HCEC 1CT (cell line): Measurements from ENCODE around the gene PKD1L1.
"Not testable (repeated sequence)": the region's sequence is repeated elsewhere in the genome, so short reads cannot be mapped to it uniquely, and the experiment has no call there.

ENCODE experiments used
- DNase-seq: peaks from one replicate; pipeline ENCODE4 v3.0.0-alpha.2; 2017

The PKD1L1 gene

DNA sequence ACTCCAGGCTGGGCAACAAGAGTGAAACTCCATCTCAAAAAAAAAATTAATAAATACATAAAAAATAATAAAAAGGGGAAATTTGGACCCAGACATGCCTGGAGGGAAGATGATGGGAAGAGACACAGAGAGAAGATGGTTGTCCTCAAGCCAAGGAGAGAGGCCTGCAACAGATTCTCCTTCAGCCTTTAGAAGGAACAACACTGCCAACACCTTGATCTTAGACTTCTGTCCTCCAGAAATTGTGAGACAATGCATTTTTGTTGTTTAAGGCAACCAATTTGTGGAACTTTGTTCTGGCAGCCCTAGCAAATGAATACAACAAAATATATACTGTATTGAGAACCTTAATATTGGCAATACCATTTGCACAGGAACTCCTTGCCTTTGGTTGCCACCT is 186.1 kb downstream of the PKD1L1 start:
- no peak for DNase-seq

DNA sequence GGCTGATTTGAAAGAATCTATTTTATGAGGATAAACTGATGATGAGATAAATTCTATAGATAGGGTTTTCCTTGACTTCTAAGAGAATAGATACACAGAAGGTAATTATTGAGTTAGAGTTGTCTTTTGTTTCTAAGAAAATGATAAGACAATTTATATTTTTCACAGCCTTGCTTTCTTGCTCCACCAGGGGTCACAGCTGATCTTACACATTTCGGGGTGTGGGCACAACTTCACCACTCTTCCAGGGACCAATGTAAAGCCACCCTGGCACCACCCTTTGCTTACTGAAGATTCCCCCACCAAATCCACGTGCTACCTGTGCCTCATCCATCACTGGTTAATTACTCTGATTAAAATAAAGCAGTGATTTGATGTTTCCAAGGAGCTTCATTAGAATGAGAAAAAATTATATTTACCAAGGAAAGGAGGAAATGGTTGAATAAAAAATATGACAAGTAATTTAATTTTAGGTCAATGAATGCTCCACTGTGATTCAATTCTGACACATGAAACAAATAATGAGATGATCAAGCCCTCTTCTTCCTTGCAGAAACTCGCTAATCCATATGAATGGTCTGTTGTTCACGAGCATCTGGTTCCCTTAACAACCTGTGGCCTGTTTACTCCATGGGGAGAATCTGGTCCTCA is 189.1 kb downstream of the PKD1L1 start:
- peak; percentile 42 for DNase-seq

- peak; percentile 27 for DNase-seq
Measured at GRCh38 chr7:47758546-47758945, 189.7 kb downstream of the PKD1L1 start.

DNA sequence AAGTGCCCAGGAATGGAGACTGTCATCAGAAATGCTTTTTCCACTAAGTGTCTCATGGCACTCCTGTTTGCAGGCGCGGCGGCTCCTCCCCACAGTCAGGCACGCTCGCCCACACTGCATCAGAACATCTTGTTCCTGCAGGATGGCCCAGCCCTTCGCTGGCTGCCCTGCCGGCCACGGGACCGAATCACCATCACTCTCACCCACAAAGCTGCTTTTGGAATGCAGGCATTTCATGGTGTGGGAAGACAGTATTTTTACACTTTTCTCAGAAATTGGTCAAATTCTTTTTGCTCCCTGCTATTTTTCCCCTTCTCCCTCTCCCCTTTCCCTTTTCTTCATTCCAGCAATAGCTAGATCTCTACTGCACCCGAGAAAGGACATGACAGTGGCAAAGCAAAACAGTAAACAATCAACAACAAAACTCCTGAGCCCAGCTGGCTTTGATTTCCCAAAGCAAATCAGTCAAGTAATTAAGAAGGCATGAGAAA is 190.3 kb downstream of the PKD1L1 start:
- peak; percentile 83 for DNase-seq

- DNase-seq, result no peak
Measured at GRCh38 chr7:47756636-47757035, 191.6 kb downstream of the PKD1L1 start.

DNA sequence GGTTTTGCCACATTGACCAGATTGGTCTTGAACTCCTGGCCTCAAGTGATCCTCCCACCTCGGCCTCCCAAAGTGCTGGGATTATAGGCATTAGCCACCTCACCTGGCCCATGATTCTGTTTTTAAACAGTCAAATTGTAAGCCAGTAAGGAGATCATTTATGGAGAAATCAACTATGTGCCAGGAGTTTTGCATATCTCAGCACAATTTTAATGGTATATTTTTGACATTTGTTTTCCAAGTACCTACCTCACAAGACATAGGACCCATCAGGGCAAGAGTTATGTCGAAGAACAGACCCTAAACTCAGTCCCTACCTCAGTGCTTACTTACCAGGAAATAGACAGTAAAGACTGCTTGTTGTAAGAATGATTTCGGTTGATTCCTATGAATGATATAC is 193.0 kb downstream of the PKD1L1 start:
- DNase-seq, result no peak

DNA sequence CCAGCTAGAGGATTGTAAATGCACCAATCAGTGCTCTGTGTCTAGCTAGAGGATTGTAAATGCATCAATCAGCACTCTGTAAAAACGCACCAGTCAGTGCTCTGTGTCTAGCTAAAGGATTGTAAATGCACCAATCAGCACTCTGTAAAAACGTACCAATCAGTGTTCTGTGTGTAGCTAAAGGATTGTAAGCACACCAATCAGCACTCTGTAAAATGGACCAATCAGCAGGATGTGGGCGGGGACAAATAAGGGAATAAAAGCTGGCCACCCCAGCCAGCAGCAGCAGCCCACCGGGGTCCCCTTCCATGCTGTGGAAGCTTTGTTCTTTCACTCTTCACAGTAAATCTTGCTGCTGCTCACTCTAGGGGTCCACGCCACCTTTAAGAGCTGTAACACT is 196.5 kb downstream of the PKD1L1 start:
- DNase-seq, result not testable (repeated sequence)

DNA sequence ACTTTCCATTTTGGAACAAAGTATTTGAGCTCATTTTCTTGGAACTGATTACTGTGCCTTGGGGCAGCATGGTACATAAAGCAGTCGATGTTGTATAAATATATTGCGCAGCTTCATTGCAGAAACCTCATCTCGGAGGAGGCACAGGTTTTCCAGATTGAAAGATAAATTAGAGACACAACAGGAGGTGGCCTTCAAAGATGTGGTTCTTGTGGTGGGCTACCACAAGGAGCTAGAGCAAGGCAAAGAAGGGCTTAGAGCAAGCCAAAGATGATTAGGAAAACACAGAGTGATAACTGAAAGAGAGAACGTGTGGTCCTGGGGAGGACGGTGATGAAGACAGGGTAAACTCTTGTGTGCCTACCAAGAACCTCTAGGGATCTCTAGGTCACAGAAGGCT is 197.2 kb downstream of the PKD1L1 start:
- DNase-seq, result no peak

GRCh38 chr7:47748041-47748440 is 200.2 kb downstream of the PKD1L1 start:
- no peak for DNase-seq

- DNase-seq, result no peak
Measured at GRCh38 chr7:47747160-47747559, 201.1 kb downstream of the PKD1L1 start.

- DNase-seq, result no peak
Measured at GRCh38 chr7:47746468-47746867, 201.8 kb downstream of the PKD1L1 start.

- DNase-seq, result no peak
Measured at GRCh38 chr7:47744883-47745282, 203.4 kb downstream of the PKD1L1 start.

DNA sequence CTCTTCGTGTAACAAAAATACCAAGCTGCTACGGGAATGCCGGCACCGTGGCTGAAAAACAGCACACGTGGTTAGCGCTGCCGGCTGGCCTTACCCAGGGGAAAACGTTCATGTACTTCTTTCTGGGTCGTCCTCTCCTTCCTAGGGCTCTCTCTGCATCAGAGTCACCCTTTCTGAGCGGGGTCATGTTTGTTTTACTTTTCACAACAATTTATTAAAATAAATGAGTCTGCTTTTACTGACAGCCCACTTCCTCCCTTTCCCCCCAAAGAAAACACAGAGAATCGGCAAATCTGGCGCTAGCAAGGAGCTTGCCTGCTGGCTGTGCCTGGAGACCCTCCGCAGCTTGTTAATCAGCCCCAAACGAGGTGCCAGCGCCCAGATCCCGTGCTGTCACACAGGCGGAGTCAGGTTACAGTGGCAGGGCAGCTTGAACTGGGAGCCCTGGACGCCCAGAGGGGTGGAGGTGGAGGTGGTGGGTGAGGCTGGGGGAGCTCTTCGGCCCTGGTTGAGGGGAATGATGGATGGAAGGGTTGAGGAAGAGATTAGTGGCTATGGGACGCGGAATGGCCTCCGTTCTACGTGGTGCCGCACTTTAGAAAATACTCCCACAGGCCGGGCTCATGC is 204.2 kb downstream of the PKD1L1 start:
- DNase-seq, result no peak

DNA sequence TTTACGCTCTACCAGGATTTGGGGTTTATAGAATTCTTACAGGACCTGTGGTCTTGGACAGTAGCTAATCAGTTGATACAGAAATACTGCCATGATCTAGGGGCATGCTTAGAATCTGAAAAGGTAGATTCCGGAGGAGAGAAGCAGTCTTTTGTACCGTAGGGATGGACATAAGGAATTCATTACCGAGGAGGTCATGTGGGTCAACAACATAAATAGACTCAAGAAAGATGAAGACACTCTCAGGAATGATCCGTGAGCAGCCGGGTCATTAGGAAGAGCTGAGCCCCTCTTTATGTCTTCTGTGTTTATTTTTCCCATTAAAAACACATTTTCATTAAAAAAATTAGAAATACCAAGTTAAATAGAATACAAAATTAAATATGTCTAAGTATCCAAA is 206.3 kb downstream of the PKD1L1 start:
- no peak for DNase-seq

DNA sequence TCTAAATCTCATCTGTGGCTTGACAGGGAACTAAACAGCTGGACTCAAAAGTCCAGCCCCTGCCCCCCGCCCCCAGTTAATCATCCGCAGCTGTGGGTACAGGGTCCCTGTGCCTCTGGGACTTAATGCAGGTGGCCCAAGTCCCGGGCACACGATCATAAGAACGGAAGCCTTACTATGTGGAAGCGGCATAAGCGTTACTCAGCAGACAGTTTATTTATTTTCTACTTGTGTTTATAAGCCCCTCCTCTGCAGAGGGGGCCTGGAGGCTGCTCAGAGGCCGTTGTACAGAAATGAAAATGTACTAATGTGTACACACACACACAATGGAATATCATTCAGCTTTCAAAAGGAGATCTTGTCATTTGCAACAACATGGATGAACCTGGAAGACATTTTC is 208.4 kb downstream of the PKD1L1 start:
- no peak for DNase-seq

- DNase-seq, result no peak
Measured at GRCh38 chr7:47739301-47739875, 208.9 kb downstream of the PKD1L1 start.

DNA sequence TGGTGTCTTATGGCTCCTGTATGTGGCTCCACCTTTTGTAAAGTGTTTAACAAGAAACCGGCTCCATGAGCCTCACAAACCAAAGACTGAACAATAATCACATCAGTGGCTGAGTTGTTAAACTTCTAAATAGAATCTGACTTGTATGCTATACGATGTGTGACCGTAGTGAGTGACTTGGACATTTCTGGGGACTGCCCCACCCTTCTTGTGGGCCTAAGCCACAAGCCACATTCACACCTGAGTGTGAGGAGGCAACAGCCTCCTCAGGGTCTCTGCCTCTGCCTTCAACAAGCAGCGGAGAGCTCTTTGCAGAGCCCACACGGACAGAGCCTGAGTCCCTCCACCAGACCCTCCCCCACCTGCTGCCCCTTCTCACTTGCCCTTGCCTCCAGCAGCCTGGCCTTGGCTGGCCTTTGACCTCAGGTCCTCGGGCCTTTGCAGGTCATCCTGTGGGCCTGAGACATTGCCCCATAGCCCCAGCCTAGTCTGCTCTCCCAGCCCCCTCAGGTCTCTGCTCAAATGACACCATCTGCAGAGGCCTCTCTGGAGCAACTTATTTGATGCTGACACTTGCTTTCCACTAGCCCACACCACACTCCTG is 209.6 kb downstream of the PKD1L1 start:
- DNase-seq, result no peak

GRCh38 chr7:47737601-47738000 is 210.7 kb downstream of the PKD1L1 start:
- no peak for DNase-seq

DNA sequence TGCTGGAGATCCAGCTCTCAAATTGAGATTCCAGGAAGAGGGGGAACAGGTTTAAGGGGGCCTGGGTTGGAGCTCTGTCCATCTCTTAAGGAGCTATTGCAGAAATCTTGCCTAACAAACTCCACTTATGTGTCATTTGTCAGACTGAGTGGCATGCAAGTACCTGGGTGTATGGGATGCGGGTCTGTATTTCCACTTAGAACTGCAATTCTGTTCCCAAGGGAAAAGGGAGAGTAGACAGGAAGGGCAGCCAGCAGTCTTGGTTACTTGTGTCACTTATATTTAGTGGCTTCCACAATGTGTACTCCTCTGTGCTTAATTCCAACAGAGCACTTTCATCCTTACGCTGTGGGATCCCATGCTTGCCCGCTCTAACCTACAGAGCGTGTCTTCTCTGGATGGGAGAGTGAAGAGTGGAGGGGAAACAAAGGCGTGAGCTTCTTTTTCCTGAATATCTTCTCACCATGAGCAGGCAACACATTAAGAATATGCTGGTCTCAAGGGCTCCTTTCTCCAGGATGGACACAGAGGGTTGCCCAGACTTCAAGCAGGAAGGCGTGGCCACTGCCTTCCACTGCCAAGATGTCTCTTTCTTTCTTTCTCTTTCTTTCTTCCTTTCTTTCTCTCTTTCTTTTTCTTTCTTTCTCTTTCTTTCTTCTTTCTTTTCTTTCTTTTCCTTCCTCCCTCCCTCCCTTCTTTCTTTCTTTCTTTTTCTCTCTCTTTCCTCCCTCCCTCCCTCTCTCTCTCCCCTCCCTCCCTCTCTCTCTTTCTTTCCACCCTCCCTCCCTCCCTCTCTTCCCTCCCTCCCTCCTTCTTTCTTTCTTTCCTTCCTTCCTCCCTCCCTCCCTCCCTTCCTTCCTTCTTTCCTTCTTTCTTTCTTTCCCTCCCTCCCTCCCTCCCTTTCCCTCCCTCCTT is 212.6 kb downstream of the PKD1L1 start:
- no peak for DNase-seq

GRCh38 chr7:47734949-47735291 is 213.3 kb downstream of the PKD1L1 start:
- no peak for DNase-seq

DNA sequence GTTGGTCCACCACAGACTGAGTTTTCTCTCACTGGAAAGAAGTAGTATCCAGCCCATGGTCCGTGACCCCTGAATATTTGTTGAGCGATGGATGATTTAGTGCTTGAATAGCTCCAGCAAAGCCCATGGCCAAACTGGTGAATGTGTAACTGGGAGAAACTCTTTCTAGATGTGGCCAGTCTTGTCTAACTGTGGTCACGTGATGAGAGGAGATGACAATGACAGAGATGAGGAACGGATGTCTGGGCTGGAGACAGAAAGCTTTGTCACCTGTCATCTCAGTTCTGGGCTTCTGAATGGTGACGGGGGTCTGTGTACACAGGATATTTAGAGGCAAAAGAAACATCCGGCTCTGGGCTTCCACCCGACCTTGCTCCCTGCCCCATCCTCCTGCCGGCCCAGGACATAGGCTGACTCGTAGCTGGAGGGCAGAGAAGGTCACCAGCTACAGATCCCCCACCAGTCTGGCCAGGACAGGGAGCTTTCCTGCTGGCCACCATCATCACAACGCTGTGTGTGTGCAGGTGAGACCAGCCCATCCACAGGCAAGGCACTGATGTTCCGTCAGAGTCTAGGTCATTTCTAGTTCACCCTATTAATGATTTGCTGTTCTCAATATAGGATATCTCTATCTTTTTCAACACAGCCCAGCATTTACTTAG is 213.8 kb downstream of the PKD1L1 start:
- no peak for DNase-seq

DNA sequence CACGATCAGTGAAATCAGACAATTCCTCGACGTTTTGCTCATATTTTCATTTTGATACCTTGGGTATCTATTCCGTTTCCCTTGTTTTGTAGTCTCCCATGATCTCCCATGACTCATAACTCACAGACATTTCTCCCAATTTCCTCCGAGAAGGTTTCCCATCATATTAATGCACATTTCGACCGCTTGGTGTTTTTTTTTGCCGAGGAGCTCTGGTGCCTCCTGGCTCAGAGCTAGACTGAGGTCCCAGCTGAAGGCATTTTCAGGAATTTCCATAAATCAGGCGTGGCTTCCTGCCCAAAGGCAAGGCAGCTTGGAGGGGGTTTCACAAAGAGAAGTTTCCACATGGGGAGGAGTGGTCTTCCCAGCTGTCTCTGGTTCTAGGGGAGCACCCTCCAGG is 218.1 kb downstream of the PKD1L1 start:
- no peak for DNase-seq
